NCI-H187 treated with DMSO at 0.1 percent for 48 hours (cell line): ENCODE measurements around the gene GDE1.

Experiments used
- DNase-seq: peaks from one replicate; lab custom pipeline; 2025; lab: John Stamatoyannopoulos, UW

The GDE1 gene

DNA sequence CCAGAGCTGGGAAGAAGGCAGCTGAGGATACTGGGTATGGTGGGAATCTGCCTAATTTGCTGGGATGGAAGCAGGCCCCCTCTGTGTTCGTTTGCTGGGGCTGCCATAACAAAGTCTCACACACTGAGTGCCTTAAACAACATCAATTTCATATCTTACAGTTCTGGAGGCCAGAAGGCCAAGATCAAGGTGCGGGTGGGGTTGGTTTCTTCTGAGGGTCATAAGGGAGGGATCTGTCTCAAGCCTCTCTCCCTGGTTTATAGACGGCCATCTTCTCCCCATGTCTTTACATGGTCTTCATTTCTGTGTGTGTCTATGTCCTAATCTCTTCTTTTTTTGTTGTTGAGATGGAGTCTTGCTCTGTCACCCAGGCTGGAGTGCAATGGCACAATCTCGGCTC lies 35.8 kb downstream of the GDE1 start:
- no peak for DNase-seq

DNA sequence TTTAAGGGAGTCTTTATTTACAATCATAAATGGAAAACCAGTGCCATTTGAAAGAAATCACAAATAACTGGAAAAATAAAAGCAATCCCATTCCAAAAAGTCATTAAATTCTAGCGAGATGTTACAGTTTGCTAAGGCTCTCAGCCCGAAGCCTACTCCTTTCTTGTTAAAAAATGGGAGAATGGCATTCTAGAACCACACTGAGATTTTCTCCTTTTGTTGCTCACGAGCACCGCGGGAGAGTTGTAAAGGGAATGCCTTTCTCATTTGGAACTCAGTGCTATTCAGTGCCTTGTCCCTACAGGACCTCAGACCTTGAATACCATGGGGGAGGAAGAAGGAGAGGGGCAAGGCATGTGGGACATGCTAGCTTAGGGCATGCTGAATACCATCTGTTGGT lies 36.3 kb downstream of the GDE1 start:
- no peak for DNase-seq

DNA sequence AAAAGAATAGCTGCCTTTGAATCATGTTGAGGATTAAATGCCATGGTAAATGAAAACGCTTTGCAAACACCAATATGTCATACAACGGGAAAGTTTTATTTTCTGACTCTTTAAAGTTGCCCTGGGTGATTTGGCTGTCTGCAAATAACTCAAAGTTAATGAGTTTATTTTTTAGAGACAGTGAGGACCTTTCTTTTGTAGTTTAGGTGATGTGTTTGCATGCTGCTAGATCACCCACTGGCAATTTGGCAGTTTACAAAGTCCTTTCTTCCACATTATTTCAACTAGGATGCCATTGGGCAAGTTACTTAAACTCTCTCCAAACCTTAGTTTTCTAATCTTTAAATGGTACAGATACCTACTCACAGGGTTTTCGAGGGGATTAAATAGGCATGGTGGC lies 37.8 kb downstream of the GDE1 start:
- no peak for DNase-seq

DNA sequence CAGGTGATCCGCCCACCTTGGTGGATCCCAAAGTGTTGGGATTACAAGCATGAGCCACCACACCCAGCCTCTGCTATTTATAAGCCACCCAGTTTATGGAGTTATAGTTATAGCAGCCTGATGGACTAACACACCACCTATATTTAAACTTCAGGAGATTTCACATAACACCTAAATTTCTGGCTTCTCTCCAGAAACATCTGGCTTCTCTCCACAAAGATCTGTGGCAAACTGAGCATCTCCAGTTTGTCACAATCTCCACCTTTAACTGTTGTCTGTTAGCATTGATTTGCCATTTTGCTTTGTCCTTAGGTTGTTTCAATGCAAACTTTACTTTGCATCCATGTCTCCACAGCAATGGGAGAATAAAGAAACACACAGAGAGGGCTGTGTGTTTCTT lies 39.6 kb downstream of the GDE1 start:
- DNase-seq: no peak

DNA sequence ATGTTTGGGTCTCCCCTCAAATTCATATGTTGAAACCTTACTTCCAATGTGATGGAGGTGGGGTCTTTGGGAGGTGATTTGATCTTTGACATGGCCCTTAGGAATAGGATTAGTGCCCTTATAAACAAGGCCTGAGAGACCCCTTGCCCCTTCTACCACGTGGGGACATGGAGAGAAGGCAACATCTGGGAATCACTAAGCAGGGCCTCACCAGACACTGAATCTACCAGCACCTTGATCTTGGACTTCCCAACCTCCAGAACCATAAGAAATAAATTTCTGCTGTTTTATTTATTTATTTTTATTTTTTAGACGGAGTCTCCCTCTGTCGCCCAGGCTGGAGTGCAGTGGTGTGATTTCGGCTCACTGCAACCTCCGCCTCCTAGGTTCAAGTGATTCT lies 40.1 kb downstream of the GDE1 start:
- no peak for DNase-seq

DNA sequence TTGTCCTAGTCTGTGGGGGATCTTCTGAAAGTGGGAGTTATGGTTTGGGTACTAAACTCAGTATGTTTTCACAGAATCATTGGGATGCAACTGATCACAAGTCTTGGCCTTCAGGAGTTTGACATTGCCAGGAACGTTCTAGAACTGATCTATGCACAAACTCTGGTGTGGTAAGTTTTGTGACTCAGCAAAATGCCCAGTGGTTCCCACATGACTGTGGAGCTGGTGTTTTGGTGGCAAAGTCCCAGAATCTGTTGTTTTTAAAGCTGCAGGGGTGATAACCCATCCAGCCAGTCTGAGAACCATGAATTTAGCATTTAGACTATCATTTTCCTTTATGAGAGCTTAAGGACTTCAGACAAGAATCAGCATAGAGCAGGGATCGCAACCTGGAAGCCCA lies 40.6 kb downstream of the GDE1 start:
- no peak for DNase-seq

DNA sequence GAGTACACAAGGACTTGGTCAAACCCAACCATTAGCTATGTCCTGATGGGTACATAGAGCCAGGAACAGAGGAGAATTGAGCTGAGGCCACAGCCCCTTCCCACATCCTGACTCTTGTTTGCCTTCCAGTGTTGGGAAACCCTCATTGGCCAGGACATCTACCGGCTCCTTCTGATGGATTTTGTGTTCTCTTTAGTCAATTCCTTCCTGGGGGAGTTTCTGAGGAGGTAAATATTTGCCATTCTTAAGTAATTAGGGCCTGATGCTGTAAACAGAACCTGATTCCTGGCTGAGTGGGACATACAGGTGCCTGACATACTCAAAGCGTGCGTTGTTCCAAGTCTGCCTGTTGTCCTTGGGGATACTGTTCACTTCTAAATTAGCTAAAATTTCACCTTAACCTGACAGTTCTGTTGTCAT lies 42.6 kb downstream of the GDE1 start:
- no peak for DNase-seq

DNA sequence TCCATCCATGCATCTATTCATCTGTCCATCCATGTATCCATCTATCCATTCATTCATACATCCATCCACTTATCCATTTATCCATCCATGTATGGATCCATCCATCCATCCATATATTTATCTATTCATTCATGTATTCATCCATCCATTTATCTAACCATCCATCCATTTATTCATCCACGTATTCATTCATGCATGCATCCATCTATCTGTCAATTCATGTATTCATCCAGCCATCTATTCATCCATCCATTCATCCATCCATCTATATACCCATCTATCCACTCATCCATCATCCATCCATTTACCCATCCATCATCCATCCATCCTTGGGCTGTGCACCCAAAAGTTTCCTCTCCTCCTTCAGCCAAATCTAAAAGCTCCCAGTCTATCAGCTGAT lies 43.4 kb downstream of the GDE1 start:
- DNase-seq: no peak

DNA sequence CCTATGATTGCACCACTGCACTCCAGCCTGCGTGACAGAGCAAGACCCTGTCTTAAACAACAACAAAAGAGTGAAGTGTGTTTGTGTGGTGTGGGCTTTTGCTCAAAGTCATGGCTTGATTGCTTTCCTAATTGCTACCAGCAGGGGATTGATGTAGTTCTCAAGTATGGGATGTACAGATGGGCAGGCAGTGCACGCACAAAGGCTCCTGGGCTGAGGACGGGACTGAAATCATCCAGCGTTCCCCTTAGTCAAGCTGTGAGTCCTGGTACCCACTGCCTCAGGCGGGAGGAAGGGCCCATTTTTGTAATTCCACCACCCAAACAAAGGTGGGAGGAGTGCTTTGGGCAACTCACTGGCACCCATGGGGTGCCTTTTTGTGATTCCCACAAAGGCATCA lies 47.3 kb downstream of the GDE1 start:
- no peak for DNase-seq

DNA sequence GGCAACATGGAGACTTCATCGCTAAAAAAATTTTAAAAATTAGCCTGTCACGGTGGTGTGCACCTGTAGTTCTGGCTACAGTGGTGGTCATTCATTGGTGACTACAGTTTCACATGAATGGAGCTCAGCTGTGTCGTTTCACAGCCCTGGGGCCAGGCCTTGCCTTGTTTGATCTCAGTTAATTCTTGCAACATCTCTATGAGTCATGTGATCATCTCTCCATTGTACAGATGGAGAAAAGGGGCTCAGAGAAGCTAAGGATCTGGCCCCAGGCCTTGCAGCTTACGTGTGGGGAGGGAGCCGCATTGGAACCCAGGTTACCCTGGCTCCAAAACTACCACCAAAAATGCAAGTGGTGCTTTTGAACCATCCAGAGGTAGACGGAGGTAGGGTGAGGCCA lies 49.4 kb downstream of the GDE1 start:
- no peak for DNase-seq

DNA sequence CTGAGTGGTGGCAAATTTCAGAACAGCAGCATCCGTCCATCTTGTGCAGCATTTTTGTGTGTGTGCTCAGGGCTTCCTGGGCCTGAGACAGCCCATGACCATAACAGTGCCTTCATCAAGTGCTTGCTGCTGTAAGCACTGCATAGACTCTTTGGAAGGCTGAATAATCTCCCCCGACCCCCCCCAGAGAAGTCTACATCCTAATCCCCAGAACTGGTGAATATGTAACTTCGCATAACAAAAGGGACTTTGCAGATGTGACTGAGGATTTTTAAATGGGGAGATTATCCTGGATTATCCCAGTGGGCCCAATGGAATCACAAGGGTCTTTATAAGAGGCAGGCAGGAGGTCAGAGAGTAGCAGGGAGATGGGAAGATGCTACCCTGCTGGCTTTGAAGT lies 53.6 kb downstream of the GDE1 start:
- DNase-seq: no peak

DNA sequence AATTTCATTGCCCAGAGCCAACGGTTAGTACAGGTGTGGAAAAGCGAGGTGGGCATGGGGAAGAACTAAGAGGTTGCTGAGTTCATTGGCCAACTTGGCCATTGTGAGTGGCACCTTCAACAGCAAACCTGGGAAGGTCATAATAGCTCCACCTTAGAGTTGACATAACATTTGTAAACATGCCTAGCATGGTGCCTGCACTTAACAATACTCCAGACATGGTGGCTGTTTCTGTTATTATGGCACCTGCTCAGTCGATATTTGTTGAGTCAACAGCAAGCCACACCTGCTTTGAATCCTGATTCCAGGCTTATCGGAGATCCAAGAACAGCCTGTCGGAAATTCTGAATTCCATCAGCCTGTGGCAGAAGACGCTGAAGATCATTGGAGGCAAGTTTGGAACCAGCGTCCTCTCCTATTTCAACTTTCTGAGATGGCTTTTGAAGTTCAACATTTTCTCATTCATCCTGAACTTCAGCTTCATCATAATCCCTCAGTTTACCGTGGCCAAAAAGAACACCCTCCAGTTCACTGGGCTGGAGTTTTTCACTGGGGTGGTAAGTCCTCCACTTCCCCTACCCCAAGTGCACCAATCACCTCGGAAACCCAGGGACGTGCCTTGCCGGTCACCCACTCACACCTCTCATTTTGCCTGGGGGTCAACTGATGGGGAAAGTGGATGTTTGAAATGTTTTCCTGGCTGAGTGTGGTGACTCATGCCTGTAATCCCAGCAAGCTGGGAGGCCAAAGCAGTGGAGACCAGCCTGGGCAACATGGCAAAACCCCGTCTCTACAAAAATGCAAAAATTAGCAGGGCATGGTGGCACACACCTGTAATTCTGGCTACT lies 58.2 kb downstream of the GDE1 start:
- peak; percentile 20 for DNase-seq

DNA sequence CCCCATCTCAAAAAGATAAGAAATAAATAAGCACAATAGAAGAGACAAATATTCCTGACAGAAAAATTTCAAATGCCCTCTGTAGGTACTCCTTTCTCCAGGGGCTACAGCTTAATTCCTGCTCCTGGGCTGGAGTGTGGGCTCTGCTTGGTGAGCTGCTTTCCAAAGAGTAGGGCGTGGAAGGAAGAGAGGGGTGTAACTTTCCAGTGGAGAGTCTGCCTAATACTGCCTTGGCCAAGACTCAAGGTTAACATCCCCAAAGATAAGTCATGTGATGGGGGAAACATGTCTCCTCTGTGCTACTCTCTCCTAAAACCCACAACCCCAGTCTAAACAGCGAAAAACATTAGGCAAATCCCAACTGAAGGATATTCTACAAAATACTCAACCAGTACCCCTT lies 61.5 kb downstream of the GDE1 start:
- DNase-seq: no peak

DNA sequence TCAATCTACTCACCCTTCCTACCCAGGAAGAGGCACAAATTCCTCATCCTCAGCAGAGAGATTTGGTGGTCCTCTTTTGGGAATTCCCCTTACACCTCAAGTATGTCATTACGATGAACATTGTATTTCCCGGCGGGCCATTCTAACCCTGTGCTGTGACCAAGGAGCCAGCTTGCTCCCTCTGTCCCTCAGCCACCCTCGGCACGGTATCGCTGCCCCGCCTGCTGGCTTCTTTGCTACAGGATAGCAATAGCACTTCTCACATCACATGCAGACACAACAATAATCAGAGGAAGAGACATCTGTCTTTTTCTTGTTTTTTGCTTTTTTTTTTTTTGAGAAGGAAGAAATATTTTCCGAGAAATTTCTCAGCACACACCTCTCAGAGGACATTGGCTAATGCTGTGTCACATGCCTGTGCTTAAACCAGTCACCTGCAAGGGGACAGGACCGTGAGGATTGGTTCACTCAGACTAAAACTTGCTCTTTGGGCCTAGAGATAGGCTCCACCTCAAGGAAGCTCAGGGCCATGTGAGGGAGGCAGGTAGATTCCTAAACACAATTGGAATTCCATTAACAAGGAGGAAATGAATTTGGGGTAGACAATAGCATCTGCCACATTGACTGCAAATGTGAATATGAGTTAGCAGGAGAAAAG lies 63.0 kb downstream of the GDE1 start:
- no peak for DNase-seq
